Measurements from ENCODE around the gene GNG13. TPM values are rescaled to one million over a fixed set of nuclear protein-coding genes. Genes with fewer than 3 reads are reported as not detected.

Gene GNG13
- polyA plus RNA-seq, 3 donors from 2014 or later = not detected

DNA sequence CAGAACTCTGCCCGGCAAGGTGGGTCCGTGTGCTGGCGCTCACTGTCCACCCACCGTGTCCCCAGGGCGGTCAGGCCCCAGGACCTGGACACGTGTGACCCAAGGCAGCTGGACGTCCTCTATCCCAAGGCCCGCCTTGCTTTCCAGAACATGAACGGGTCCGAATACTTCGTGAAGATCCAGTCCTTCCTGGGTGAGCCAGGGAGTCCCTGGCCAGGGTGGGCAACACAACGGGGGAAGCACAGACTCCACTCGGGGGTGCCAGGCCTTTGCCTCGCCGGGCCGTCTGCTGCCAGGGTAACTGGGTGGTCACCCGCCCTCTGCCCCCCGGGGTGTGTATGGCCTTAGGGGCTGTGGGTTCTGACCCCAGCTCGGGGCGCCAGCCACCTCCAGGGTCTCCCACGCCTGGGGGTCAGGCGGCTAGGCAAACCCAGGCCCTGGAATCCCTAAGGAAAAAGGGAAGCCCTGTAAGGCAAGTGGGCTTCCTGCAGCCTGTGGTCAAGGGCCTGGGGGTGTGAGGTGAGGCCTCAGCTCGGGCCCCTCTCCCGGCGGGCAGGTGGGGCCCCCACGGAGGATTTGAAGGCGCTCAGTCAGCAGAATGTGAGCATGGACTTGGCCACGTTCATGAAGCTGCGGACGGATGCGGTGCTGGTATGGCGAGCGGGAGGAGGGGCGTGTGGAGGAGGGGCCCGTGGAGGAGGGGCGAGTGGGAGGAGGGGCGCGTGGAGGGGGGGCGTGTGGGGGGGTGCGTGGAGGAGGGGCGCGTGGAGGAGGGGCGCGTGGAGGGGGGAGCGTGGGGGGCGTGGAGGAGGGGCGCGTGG, 33.5 kb downstream of the GNG13 start:
- DNase-seq = no peak
- H3K27ac Mint-ChIP-seq = no peak overlapping the region
- no peaks in the 10 kb centered on the region for H3K9me3 Mint-ChIP-seq
- peaks cover 0 to 2% (median 1%) of the 10 kb centered on the region in 3 donors for H3K27me3 Mint-ChIP-seq (ENCODE audit: low read depth in 3 of 3)
- no peaks in the 10 kb centered on the region for H3K36me3 Mint-ChIP-seq
- no peaks in the 10 kb centered on the region for H3K4me1 Mint-ChIP-seq
- no peak overlapping the region for H3K4me3 Mint-ChIP-seq

DNA sequence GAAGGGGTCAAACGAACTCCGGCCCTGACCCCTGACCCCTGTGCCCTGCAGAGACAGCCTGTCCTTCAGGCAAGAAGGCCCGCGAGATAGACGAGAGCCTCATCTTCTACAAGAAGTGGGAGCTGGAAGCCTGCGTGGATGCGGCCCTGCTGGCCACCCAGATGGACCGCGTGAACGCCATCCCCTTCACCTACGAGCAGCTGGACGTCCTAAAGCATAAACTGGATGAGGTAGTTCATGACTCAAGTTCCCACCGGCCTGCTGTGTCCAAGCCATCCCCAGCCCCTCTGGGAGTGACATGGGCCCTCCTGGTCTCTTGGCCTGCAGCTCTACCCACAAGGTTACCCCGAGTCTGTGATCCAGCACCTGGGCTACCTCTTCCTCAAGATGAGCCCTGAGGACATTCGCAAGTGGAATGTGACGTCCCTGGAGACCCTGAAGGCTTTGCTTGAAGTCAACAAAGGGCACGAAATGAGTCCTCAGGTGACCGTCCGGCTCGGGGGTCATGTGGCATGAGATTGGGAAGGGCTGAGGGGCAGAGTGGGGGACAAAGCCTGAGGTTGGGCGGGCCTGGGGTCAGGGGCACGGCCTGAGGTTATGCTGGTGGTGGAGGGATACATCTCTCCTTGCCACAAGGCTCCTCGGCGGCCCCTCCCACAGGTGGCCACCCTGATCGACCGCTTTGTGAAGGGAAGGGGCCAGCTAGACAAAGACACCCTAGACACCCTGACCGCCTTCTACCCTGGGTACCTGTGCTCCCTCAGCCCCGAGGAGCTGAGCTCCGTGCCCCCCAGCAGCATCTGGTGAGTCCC, 34.3 kb downstream of the GNG13 start:
- no peaks in the 10 kb centered on the region for H3K4me1 Mint-ChIP-seq
- no peak overlapping the region for H3K4me3 Mint-ChIP-seq
- no peak for DNase-seq
- H3K27ac Mint-ChIP-seq = no peak overlapping the region
- no peaks in the 10 kb centered on the region for H3K9me3 Mint-ChIP-seq
- no peaks in the 10 kb centered on the region for H3K27me3 Mint-ChIP-seq (ENCODE audit: low read depth in 3 of 3)
- H3K36me3 Mint-ChIP-seq = no peaks in the 10 kb centered on the region

DNA sequence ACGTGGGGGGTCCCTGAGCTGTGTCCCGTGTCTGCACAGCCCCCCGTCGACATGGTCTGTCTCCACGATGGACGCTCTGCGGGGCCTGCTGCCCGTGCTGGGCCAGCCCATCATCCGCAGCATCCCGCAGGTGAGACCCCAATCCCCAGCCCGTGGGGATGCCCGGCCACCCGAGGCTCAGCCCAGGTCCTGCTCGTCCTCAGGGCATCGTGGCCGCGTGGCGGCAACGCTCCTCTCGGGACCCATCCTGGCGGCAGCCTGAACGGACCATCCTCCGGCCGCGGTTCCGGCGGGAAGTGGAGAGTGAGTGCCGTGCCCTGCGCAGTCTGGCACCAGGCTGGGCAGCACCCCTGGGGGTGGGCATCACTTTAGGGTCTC, 35.1 kb downstream of the GNG13 start:
- no peaks in the 10 kb centered on the region for H3K27me3 Mint-ChIP-seq (ENCODE audit: low read depth in 3 of 3)
- H3K4me1 Mint-ChIP-seq = no peaks in the 10 kb centered on the region
- H3K4me3 Mint-ChIP-seq = no peak overlapping the region
- DNase-seq = no peak
- H3K36me3 Mint-ChIP-seq = no peaks in the 10 kb centered on the region
- no peak overlapping the region for H3K27ac Mint-ChIP-seq
- H3K9me3 Mint-ChIP-seq = no peaks in the 10 kb centered on the region

DNA sequence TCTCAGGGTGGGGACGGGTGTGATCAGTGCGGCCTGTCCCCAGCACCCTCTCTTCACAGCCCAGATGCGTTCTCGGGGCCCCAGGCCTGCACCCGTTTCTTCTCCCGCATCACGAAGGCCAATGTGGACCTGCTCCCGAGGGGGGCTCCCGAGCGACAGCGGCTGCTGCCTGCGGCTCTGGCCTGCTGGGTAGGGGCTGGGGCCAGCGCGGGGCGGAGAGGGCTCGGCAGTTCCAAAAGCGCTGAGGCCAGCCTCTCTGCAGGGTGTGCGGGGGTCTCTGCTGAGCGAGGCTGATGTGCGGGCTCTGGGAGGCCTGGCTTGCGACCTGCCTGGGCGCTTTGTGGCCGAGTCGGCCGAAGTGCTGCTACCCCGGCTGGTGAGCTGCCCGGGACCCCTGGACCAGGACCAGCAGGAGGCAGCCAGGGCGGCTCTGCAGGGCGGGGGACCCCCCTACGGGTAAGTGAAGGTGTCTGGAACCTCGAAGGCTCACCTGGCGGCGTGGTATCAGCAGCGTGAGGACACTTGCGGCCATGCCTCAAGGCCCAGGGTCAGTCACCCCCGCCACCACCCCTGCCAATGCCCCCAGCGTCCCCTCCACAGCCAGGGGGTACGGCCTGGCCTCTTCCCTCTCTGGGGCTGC, 35.6 kb downstream of the GNG13 start:
- no peak overlapping the region for H3K27ac Mint-ChIP-seq
- no peaks in the 10 kb centered on the region for H3K4me1 Mint-ChIP-seq
- H3K27me3 Mint-ChIP-seq (ENCODE audit: low read depth in 3 of 3) = no peaks in the 10 kb centered on the region
- H3K9me3 Mint-ChIP-seq = no peaks in the 10 kb centered on the region
- H3K36me3 Mint-ChIP-seq = no peaks in the 10 kb centered on the region
- no peak overlapping the region for H3K4me3 Mint-ChIP-seq
- no peak for DNase-seq

DNA sequence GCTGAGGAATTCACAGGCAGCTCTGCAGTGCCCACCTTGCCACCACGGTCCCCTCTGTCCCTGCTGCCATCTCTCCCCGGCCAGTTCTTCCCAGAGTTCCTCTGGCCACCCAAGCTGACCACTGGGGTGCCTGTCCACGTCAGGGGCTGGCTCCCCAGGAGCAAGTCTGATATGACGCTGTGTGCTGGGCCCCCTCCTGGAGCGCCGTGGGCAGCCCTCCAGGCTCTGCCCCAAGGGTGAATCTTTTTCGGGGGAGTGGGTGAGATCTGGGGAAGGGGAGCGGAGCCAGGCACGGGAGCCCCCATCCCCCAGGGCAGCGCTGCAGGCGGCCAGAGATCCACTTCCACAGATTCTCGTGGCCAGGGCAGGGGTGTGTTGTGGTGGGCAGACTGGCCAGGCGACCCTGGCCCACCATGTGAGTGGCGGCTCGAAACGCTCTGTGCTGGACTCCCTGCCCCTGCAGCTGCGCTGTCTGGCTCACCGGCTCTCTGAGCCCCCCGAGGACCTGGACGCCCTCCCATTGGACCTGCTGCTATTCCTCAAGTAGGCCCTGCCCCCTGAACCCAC, 36.3 kb downstream of the GNG13 start:
- no peak for DNase-seq
- Mint-ChIP-seq H3K4me1 (no peaks in the 10 kb centered on the region), H3K36me3 (no peaks in the 10 kb centered on the region), H3K27me3 (ENCODE audit: low read depth in 3 of 3) (no peaks in the 10 kb centered on the region), H3K9me3 (no peaks in the 10 kb centered on the region), H3K27ac (no peak overlapping the region), H3K4me3 (no peak overlapping the region)

DNA sequence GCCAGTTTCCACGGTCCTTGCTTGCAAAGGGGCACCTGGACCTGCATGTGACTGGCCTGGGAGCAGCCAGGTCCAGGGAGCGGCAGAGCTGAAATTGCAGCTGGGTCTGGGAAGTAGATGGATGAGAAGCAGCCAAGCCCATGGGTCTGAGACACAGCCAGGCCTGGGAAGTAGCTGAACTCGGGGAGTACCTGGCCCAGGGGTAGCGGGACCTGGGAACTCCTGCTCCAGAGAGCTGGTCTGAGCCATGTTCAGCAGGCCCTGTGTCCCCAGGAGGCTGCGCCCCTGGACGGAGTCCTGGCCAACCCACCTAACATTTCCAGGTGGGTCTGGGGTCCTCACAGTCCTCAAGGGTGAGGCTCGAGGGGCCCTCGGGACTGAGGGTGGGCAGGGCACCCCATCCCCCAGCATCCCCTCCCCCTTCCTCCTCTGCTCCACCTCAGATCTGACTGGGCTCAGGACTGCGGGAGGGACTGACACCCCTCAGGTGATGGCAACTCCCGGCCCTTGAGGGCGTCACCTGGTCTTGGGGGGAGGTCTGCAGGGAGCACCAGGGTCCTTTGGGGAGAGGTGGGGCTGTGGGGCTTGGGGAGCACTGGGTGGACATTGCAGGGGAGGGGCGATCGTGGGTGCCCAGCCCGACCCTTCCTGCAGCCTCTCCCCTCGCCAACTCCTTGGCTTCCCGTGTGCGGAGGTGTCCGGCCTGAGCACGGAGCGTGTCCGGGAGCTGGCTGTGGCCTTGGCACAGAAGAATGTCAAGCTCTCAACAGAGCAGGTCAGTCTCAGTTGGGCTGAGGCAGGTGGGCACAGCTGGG, 37.0 kb downstream of the GNG13 start:
- Mint-ChIP-seq H3K27me3 (ENCODE audit: low read depth in 3 of 3) (no peaks in the 10 kb centered on the region), H3K4me1 (no peaks in the 10 kb centered on the region), H3K9me3 (no peaks in the 10 kb centered on the region), H3K27ac (no peak overlapping the region), H3K4me3 (no peak overlapping the region), H3K36me3 (no peaks in the 10 kb centered on the region)
- DNase-seq = no peak

DNA sequence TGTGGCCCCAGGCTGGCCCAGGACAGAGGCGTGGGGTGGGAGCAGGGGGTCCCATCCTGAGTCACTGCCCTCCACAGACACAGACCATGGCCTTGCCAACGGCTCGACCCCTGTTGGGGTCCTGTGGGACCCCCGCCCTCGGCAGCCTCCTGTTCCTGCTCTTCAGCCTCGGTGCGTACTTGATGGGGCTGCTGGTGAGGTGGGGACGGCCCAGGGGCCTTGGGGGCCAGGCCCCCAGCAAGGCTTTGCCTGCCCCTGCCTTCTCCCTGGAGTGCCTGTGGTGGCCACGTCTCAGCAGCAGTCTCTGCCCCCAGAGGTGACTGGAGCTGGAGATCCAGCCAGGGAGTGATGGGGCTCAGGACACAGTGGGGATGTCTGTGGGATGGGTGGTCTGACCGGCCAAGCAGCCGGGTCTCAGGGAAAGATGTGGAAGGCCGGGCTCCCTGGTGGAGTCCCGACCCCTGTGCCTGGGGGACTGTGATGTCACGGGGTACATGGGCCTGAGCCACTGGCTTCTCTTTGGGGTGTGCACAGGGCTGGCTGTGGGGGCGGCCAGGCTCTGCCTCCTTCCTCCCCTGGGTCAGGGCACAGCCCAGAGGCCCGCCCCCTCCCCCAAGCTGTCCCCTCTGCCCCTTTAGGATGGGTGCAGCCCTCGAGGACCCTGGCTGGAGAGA, 37.8 kb downstream of the GNG13 start:
- Mint-ChIP-seq H3K36me3 (no peaks in the 10 kb centered on the region), H3K9me3 (no peaks in the 10 kb centered on the region), H3K27me3 (ENCODE audit: low read depth in 3 of 3) (no peaks in the 10 kb centered on the region), H3K4me3 (no peak overlapping the region), H3K27ac (no peak overlapping the region), H3K4me1 (no peaks in the 10 kb centered on the region)
- DNase-seq = no peak

DNA sequence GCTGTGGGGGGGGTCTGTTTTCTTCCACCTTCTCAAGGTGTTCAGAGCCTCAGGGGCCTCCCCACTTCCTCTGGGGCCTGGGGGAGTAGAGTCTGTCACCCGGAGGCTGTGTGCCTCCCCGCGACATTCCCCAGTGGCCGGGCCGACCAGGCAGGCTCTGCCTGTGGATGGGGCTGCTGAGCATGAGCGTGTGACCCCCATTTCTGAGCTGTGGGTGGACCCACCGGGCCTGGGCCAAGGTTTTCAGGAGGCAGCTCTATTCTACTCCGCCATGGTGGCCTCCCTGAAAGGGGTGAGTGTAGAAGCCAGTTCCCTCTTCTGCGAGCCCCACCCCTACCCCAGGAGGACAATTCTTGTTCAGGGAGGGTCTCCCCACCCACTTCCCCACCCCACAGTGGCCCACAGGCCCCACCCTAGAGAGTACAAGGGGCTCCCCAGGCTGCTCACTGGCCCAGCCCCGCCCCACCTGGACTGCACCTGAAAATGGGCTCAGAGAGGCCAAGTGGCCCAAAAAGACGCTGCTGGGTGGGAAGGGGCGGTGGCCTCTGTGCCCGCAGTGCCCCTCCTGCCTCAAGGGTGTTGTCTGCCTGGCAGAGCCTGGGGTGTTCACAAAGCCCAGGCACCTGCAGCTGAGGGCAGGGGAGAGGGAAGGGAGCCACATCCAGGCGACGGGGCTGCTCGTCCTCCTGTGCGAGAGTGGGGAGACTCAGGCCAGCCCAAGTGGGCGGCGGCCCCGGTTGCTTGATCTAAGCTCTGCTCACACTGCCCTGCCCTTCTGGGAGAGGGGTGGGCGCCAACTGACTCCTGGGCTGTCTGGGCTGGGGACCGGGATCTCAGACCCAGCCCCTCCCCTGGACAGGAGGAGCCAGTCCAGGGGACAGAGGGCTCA, 38.7 kb downstream of the GNG13 start:
- Mint-ChIP-seq H3K9me3 (no peaks in the 10 kb centered on the region), H3K4me3 (no peak overlapping the region), H3K27me3 (ENCODE audit: low read depth in 3 of 3) (no peaks in the 10 kb centered on the region), H3K27ac (no peak overlapping the region), H3K36me3 (no peaks in the 10 kb centered on the region), H3K4me1 (no peaks in the 10 kb centered on the region)
- no peak for DNase-seq

DNA sequence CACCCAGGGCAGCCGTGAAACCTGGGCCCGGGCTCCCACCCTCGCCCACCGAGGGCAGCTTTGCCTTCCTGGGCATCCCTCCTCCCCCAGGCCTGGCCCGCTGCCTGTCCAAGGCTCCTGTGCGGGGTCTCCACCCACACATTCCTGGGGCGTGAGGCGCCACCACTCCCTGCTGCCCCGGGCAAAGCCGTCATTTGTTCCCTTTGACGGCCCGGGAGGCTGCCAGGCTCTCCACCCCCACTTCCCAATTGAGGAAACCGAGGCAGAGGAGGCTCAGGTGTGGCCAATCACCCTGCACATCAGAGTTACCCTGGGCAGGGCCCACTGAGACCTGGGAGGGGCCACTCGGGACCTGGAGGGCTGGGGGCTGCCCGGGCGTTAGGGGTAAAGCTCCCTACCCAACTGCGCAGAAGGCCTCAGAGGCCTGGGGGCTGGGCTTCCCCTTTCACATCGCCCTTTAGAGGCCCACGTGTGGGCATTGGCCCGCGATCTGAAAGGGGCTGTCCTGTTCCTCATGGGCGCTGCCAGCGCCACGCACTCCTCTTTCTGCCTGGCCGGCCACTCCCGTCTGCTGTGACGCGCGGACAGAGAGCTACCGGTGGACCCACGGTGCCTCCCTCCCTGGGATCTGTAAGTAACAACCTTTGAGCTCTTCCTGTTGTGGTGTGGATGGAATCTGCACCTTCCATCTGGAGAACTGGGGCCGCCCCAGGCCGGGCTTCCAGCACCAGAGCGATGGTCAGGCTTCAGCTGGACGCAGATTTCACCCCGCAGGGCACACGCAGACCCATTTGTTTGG, 39.8 kb downstream of the GNG13 start, which contains the start of gene MSLN:
TSS of gene MSLN (plus strand) at position 190 of the 799 bp plus-strand sequence. CDS start 1,947 bp downstream, outside the sequence.
- no peak within 1 kb of the TSS for H3K27ac Mint-ChIP-seq
- no peaks in the 10 kb centered on the region for H3K9me3 Mint-ChIP-seq

DNA sequence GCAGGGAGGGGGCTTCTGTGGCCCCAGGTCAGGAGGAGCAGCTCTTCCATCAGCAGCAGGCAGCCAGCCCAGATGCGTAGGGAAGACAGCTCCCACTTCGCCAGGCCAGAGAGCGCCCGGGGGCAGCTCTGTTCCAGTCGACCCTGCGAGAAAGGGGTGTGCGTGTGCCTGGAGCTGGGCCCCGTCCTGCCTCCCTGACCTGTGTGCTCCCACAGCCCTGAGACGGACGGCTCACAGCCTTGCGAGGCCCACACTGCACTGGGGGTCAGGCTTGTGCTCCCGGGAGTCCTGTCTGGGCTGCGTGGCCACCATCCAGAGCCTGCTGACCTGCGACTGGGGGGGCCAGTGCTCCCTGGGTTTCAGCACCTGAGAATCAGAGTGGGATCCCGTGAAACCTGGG, 40.5 kb downstream of the GNG13 start:
- H3K27ac Mint-ChIP-seq = no peak overlapping the region
- no peak overlapping the region for H3K4me3 Mint-ChIP-seq
- no peaks in the 10 kb centered on the region for H3K9me3 Mint-ChIP-seq
- DNase-seq = no peak
- no peaks in the 10 kb centered on the region for H3K27me3 Mint-ChIP-seq (ENCODE audit: low read depth in 3 of 3)
- no peaks in the 10 kb centered on the region for H3K4me1 Mint-ChIP-seq
- no peaks in the 10 kb centered on the region for H3K36me3 Mint-ChIP-seq

More for the DNA sequence above, 39.8 kb downstream of the GNG13 start, which contains the start of gene MSLN:
- no peak for DNase-seq
- Mint-ChIP-seq H3K4me3 (no peak within 1 kb of the TSS), H3K36me3 (no peaks in the 10 kb centered on the region), H3K27me3 (ENCODE audit: low read depth in 3 of 3) (no peaks in the 10 kb centered on the region), H3K4me1 (no peaks in the 10 kb centered on the region)

DNA sequence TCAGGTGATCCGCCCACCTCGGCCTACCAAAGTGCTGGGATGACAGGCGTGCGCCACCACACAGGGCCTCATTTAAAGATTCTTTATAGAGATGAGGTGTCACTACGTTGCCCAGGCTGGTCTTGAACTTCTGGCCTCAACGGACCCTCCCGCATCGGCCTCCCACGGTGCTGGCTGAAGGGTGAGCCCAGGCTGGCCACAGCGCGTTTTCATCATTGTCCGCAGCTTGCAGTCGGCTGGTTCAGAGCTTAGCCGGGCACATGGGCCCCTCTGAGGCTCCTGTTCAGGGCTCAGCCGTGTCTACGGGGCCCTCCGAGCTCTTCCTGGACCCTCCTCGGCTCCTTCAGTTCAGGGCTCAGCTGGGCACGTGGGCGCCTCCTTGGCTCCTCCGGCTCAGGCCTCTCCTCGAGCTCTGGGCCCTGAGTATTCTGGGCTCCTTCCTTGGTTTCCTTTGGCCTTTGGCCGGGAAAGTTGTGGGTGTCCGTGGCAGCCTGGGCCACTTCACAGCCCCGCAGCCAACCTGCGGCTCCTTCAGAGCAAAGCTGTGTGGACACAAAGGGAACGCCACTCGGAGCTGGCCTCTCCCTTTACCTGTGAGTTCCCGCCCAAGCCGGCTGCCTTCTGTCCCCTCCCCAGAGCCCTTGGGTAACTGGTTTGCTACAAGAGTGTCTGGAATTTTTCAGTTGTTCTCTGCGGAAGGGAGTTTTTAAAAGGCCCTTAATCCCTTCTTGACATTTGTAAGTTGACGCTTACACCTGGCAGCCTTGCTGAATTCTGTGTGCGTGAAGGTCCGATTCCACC, 41.2 kb downstream of the GNG13 start:
- Mint-ChIP-seq H3K9me3 (no peaks in the 10 kb centered on the region), H3K27me3 (ENCODE audit: low read depth in 3 of 3) (no peaks in the 10 kb centered on the region), H3K27ac (no peak overlapping the region), H3K36me3 (no peaks in the 10 kb centered on the region), H3K4me1 (no peaks in the 10 kb centered on the region), H3K4me3 (no peak overlapping the region)
- DNase-seq = no peak
